Measurements from ENCODE around the gene DNAJC12.

DNA sequence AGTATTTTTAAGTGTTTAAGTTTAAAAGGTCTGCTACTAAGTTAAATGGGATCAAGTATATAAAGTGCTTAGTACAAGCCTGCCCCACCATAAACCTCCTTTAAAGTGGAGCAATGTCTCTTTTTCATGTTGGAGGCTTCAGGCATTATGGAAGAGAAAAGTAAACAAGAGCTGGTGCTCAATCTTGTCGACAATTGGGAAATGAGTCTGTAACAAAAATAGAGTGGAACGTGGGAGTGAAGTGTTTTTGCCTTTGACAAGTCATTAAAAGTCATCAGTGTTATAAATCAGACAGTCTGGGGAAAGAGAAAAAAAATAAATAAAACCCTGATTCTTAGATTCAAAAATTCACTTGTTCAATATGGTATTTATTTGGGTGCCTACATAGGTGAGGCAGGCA, 44.7 kb downstream of the DNAJC12 start:
- TF ChIP-seq, protein P1, sequence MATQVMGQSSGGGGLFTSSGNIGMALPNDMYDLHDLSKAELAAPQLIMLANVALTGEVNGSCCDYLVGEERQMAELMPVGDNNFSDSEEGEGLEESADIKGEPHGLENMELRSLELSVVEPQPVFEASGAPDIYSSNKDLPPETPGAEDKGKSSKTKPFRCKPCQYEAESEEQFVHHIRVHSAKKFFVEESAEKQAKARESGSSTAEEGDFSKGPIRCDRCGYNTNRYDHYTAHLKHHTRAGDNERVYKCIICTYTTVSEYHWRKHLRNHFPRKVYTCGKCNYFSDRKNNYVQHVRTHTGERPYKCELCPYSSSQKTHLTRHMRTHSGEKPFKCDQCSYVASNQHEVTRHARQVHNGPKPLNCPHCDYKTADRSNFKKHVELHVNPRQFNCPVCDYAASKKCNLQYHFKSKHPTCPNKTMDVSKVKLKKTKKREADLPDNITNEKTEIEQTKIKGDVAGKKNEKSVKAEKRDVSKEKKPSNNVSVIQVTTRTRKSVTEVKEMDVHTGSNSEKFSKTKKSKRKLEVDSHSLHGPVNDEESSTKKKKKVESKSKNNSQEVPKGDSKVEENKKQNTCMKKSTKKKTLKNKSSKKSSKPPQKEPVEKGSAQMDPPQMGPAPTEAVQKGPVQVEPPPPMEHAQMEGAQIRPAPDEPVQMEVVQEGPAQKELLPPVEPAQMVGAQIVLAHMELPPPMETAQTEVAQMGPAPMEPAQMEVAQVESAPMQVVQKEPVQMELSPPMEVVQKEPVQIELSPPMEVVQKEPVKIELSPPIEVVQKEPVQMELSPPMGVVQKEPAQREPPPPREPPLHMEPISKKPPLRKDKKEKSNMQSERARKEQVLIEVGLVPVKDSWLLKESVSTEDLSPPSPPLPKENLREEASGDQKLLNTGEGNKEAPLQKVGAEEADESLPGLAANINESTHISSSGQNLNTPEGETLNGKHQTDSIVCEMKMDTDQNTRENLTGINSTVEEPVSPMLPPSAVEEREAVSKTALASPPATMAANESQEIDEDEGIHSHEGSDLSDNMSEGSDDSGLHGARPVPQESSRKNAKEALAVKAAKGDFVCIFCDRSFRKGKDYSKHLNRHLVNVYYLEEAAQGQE (IDR thresholded peaks at IDR 0.05; ENCODE audit: insufficient read depth in 1 of 2, low read depth in 2 of 2, low read length in 2 of 2) = no peak
- TF ChIP-seq SIN3A (IDR thresholded peaks at IDR 0.05; ENCODE audit: borderline replicate concordance, insufficient read depth, low read length) (no peak), POLR2AphosphoS5 (IDR thresholded peaks at IDR 0.05; ENCODE audit: low read depth, low read length) (no peak), FOXP2 (optimal IDR thresholded peaks at IDR 0.05; ENCODE audit: borderline replicate concordance, extremely low read depth, extremely low read length, insufficient read depth) (no peak), TAF1 (IDR thresholded peaks at IDR 0.05; ENCODE audit: borderline replicate concordance, insufficient read depth, low read length) (no peak)
